Nephron (organoid): ENCODE results near the gene ABR.
A peak's percentile ranks its signal among the peaks of the same experiment; 100 is the strongest.
"Not testable (repeated sequence)": the region's sequence is repeated elsewhere in the genome, so short reads cannot be mapped to it uniquely, and the experiment has no call there.

Experiments
- H3K27ac Mint-ChIP-seq, 3 experiments: 2 replicates each; pipeline ENCODE4 v1.8.0; 2020; ENCODE audit warnings: mixed read lengths in 3 of 3, mild to moderate bottlenecking in 2 of 3, moderate library complexity in 1 of 3
- H3K27me3 Mint-ChIP-seq: 2 replicates; pipeline ENCODE4 v1.8.0; 2021; ENCODE audit warnings: low read depth, mild to moderate bottlenecking, moderate library complexity, mixed read lengths
- H3K36me3 Mint-ChIP-seq: 2 replicates; pipeline ENCODE4 v1.8.0; 2020; ENCODE audit warnings: low read depth, mixed read lengths
- H3K4me1 Mint-ChIP-seq: 2 replicates; pipeline ENCODE4 v1.8.0; 2020; ENCODE audit warnings: mixed read lengths
- H3K4me3 Mint-ChIP-seq, 3 experiments: 2 replicates each; pipeline ENCODE4 v1.8.0; 2020; ENCODE audit warnings: mild to moderate bottlenecking in 3 of 3, mixed read lengths in 3 of 3, moderate library complexity in 2 of 3
- H3K9me3 Mint-ChIP-seq: 2 replicates; pipeline ENCODE4 v1.8.0; 2020; ENCODE audit warnings: mixed read lengths
- TF ChIP-seq, protein P1 (sequence below), 3 experiments: fragments of 200-600 bp; sonication (generic); IDR thresholded peaks; one replicate each; pipeline ENCODE4 v1.5.0; 2021; ENCODE audit warnings: antibody characterized with exemption in 3 of 3; ENCODE audit not compliant: unreplicated experiment in 3 of 3

The ABR gene

DNA sequence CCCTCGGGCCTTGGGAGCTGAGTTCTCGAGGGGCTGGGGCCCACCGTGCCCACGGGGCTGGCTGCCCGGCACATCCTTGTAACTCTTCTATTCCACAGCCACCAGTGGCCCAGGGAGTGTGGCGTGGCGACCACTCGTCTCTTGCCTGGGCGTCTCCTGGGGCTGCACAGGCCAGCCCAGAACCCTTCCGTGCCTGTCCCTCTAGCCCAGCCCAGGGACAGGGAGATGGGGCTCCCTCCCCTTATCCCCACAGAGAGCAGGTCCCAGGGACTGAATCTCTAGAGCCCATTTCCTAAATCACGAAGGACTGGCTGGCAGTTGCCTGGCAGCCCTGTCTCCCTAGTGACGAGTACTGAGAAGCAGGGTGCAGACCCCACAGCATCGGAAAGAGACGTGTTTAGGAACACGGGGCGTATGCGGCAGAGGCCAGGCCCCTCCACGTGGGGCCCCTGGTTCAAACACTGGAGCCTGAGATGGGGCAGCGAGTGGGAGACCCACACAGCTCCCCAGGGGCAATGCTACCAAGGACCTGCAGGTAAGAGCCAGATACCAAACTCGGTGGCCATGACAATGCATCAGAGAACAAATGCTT lies 131.8 kb downstream of the ABR start:
- H3K36me3 Mint-ChIP-seq: peaks cover 14% of the 10 kb centered on the region
- H3K27me3 Mint-ChIP-seq: peaks cover 3% of the 10 kb centered on the region
- H3K4me1 Mint-ChIP-seq: peaks cover 40% of the 10 kb centered on the region
- peak overlapping the region; percentile 84 to 95 (median 92) for H3K27ac Mint-ChIP-seq
- H3K4me3 Mint-ChIP-seq: no peak overlapping the region
- TF ChIP-seq, protein P1, sequence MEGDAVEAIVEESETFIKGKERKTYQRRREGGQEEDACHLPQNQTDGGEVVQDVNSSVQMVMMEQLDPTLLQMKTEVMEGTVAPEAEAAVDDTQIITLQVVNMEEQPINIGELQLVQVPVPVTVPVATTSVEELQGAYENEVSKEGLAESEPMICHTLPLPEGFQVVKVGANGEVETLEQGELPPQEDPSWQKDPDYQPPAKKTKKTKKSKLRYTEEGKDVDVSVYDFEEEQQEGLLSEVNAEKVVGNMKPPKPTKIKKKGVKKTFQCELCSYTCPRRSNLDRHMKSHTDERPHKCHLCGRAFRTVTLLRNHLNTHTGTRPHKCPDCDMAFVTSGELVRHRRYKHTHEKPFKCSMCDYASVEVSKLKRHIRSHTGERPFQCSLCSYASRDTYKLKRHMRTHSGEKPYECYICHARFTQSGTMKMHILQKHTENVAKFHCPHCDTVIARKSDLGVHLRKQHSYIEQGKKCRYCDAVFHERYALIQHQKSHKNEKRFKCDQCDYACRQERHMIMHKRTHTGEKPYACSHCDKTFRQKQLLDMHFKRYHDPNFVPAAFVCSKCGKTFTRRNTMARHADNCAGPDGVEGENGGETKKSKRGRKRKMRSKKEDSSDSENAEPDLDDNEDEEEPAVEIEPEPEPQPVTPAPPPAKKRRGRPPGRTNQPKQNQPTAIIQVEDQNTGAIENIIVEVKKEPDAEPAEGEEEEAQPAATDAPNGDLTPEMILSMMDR (IDR thresholded peaks at IDR 0.05; ENCODE audit: unreplicated experiment in 3 of 3): no peak
- no peaks in the 10 kb centered on the region for H3K9me3 Mint-ChIP-seq

DNA sequence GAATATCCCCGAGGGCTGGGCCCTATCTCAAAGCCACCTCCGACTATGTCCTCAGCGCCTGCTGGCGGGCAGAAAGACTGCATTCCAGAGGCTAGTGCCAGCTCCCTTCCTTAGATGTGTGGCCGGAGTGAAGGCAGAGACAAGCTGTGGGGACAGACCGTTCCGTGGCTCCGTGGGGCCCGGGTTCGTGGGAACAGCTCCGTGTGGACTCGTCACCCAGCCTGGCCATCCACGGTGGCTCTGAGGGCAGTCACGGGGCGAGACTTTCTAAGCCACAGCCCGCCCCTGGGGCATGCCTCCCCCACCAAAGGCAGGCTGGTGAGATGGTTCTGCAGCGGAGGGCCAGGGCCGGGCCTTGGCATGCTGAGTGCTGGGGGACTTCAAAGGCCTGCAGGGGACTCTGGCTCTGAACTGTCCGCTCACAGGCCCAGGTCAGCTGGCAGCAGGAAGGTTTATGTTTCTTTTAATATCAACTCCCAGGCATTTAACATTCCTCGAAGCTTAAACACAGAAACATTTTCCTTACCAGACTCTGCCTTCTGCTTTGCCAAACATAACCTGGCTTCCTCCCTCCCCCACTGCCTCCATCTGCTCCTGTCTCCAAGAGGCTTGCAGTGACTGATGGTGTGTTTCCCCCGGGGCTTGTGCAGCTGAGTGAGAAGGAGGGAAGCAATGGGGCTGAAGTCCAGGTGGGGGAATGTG lies 132.5 kb downstream of the ABR start:
- TF ChIP-seq, protein P1 (IDR thresholded peaks at IDR 0.05; ENCODE audit: unreplicated experiment in 3 of 3): peak in 2 of 3 experiments; percentile 19 to 22
- Mint-ChIP-seq H3K27ac (peak overlapping the region; percentile 84 to 95 (median 92)), H3K36me3 (peaks cover 20% of the 10 kb centered on the region), H3K9me3 (no peaks in the 10 kb centered on the region), H3K4me1 (peaks cover 47% of the 10 kb centered on the region), H3K4me3 (no peak overlapping the region), H3K27me3 (peaks cover 3% of the 10 kb centered on the region)

DNA sequence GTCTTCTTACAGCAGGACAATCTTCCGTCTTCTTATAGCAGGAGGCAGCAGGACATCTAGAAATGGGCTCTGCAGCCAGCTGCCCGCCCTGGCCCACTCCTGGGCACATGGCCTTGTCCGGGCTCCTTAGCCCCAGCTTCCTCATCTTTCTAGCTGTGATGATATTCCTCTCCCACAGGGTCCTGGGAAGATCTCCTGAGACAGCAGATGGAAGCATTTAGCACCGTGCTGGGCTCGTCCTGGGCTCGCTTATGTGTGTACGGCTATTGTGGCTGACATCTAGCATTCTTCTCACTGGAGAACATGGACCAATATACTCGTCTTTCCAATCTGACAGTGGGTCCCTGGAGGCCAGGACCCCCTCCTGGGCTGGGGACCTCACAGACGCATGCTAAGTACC lies 134.3 kb downstream of the ABR start:
- peaks cover 27% of the 10 kb centered on the region for H3K36me3 Mint-ChIP-seq
- TF ChIP-seq, protein P1 (IDR thresholded peaks at IDR 0.05; ENCODE audit: unreplicated experiment in 3 of 3): no peak
- no peak overlapping the region for H3K4me3 Mint-ChIP-seq
- no peaks in the 10 kb centered on the region for H3K9me3 Mint-ChIP-seq
- H3K27me3 Mint-ChIP-seq: peaks cover 3% of the 10 kb centered on the region
- H3K27ac Mint-ChIP-seq: peak overlapping the region; percentile 77 to 94 (median 84)
- H3K4me1 Mint-ChIP-seq: peaks cover 53% of the 10 kb centered on the region

DNA sequence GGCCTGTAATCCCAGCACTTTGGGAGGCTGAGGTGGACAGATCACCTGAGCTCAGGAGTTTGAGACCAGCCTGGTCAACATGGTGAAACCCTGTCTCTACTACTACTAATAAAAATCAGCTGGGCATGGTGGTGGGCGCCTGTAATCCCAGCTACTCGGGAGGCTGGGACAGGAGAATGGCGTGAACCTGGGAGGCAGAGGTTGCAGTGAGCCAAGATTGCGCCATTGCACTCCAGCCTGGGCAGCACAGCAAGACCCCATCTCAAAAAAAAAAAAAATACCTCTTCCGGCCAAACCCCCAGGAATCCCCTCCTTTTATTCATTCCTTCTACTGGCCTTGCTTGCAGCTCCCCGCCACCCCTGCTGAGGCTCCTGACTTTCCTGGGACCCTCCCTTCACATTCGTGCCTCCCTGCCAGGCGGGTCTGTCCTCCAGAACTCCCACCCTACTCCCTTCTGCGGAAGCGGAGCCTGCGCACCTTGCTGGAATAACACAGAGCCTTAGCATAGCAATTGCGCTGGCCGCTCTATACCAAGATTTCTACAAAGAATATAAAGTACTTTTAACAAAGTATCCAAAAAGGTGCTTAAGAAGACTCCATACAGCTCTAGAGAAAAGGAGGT lies 135.3 kb downstream of the ABR start:
- peak overlapping the region; percentile 9 to 65 (median 61) for H3K4me3 Mint-ChIP-seq
- H3K9me3 Mint-ChIP-seq, H3K27me3 Mint-ChIP-seq: not testable (repeated sequence)
- peaks cover 22% of the 10 kb centered on the region for H3K36me3 Mint-ChIP-seq
- peak overlapping the region; percentile 77 to 94 (median 84) for H3K27ac Mint-ChIP-seq
- peaks cover 59% of the 10 kb centered on the region for H3K4me1 Mint-ChIP-seq

DNA sequence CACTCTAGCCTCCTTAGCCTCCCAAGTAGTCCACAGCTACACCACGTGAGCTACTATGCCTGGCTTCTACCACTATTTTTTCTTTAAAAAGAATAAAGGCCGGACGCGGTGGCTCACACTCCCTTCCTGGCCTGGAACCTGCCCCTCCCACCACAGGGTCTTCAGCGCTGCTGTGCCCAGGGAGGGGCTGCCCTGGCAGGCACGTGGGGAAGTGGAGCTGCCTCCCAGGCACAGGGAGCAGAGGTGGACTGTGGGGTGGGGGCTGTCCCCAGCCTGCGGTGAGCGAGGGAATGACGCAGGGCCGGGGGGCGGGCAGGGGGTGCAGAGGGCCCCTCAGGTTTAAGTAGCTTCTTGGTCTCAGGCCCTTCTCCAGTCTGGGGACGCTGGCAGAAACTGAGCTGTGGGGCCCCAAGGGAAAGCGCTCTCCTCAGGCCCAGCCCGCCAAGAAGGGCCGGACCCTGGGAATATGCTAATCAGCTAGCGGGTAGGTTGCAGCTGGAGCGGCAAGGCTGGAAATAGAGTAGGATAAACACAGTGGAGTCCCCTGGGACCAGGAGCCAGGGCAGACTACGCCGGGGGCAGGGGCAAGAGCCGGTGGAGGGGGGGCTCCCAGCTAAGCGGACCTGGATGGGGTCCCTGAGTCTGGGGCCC lies 136.1 kb downstream of the ABR start:
- peaks cover 3% of the 10 kb centered on the region for H3K27me3 Mint-ChIP-seq
- peak overlapping the region; percentile 39 to 57 (median 54) for H3K4me3 Mint-ChIP-seq
- peaks cover 18% of the 10 kb centered on the region for H3K36me3 Mint-ChIP-seq
- peak overlapping the region; percentile 77 to 94 (median 89) for H3K27ac Mint-ChIP-seq
- H3K9me3 Mint-ChIP-seq: no peaks in the 10 kb centered on the region
- peaks cover 63% of the 10 kb centered on the region for H3K4me1 Mint-ChIP-seq
- TF ChIP-seq, protein P1 (IDR thresholded peaks at IDR 0.05; ENCODE audit: unreplicated experiment in 3 of 3): no peak

DNA sequence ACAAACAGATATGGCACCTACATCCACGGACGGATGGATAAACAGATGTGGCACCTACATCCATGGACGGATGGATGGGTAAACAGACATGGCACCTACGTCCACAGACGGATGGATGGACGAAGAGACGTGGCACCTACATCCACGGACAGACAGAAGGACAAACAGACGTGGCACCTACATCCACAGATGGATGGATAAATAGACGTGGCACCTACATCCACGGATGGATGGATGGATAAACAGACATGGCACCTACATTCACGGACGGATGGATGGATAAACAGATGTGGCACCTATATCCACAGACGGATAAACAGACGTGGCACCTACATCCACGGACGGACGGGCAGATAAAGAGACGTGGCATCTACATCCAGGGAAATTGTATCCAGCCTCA lies 137.3 kb downstream of the ABR start:
- no peak overlapping the region for H3K4me3 Mint-ChIP-seq
- H3K4me1 Mint-ChIP-seq: peaks cover 64% of the 10 kb centered on the region

More for the DNA sequence above, 137.3 kb downstream of the ABR start:
- Mint-ChIP-seq H3K27ac (peak overlapping the region in 2 of 3 experiments; percentile 4 to 83), H3K27me3 (peaks cover 3% of the 10 kb centered on the region), H3K36me3 (peaks cover 17% of the 10 kb centered on the region), H3K9me3 (no peaks in the 10 kb centered on the region)
- TF ChIP-seq, protein P1 (IDR thresholded peaks at IDR 0.05; ENCODE audit: unreplicated experiment in 3 of 3): no peak
